Panc1 (cell line): ENCODE data around the gene ROCK2.

Experiments used
- CTCF ChIP-seq: fragments of 450-650 bp; IDR thresholded peaks from 2 replicates; pipeline ENCODE4 v1.5.1; 2017; ENCODE audit warnings: mild to moderate bottlenecking
- POLR2AphosphoS5 ChIP-seq: IDR thresholded peaks from 2 replicates; pipeline ENCODE4 v1.6.1; 2012; ENCODE audit warnings: mild to moderate bottlenecking, low read depth, low read length, moderate library complexity
- SIN3A ChIP-seq: IDR thresholded peaks from 2 replicates; pipeline ENCODE4 v1.6.1; 2012; ENCODE audit warnings: low read depth, mild to moderate bottlenecking, low read length, moderate library complexity, borderline replicate concordance; ENCODE audit not compliant: insufficient read depth

GRCh38 chr2:11227595-11227994 is 116.8 kb downstream of the ROCK2 start:
- TF ChIP-seq CTCF (no peak), POLR2AphosphoS5 (no peak), SIN3A (no peak)
